ENCODE data around the gene PCDHGB6.

GRCh38 chr5:141383345-141383744, 24.5 kb upstream of the PCDHGB6 start:
- TF ChIP-seq POLR2AphosphoS5 (IDR thresholded peaks at IDR 0.05; ENCODE audit: control insufficient read depth, insufficient read depth, low read depth, low read length) (no peak), MAFG (tag; conservative IDR thresholded peaks at IDR 0.05) (no peak), ZBTB8A (IDR thresholded peaks at IDR 0.05; ENCODE audit: partially characterized antibody) (no peak), XRCC3 (IDR thresholded peaks at IDR 0.05) (no peak), ZNF3 (CRISPR knock-in tag; IDR thresholded peaks at IDR 0.05) (no peak), TBP (optimal IDR thresholded peaks at IDR 0.05; ENCODE audit: low read depth, low read length) (no peak), ZNF830 (CRISPR knock-in tag; IDR thresholded peaks at IDR 0.05) (no peak), CTCF (IDR thresholded peaks at IDR 0.05 in 2 of 3, conservative IDR thresholded peaks at IDR 0.05 in 1 of 3; ENCODE audit: insufficient read depth in 2 of 3, low read depth in 1 of 3, low read length in 3 of 3) (no peak), ZNF277 (CRISPR knock-in tag; IDR thresholded peaks at IDR 0.05; ENCODE audit: borderline replicate concordance) (no peak), KLF6 (CRISPR knock-in tag; IDR thresholded peaks at IDR 0.05; ENCODE audit: borderline replicate concordance) (no peak)

All from K562 (cell line).